Spleen (tissue), 7 donors: Measurements from ENCODE around the gene MBOAT2.

ENCODE experiments used
- CTCF ChIP-seq, 11 experiments: fragments of 200-600 bp in 7 of 11; fragments of 450-650 bp in 4 of 11; sonication (generic) in 4 of 11; IDR thresholded peaks in 8 of 11; conservative IDR thresholded peaks in 3 of 11; 1 replicate in 7 of 11; 2 replicates in 4 of 11; pipeline versions ENCODE4 v1.4.0 to v1.8.0; 2016 to 2021; ENCODE audit warnings: antibody characterized with exemption in 11 of 11, inconsistent platforms in 4 of 11, mild to moderate bottlenecking in 1 of 11
- POLR2A ChIP-seq, 3 donors: fragments of 450-650 bp; IDR thresholded peaks; one replicate each; pipeline ENCODE4 v1.5.1; 2017; ENCODE audit warnings: antibody characterized with exemption in 3 of 3, mild to moderate bottlenecking in 1 of 3
- donor health status: DM: no; HTN: no; CAD: no; lungs with moderate emphysema.
- donor health status: DM: no; HTN: no; CAD: no.
- donor health status: DM: no; HTN: no; CAD: no.

GRCh38 chr2:9017411-9017810 is 13.9 kb upstream of the MBOAT2 start:
- TF ChIP-seq CTCF (IDR thresholded peaks at IDR 0.05 in 8 of 11, conservative IDR thresholded peaks at IDR 0.05 in 3 of 11) = no peak
- TF ChIP-seq POLR2A (IDR thresholded peaks at IDR 0.05) = no peak
